Left ventricle myocardium superior (tissue), 1 donor: ENCODE results near the gene UBR3. TPM values are rescaled to one million over a fixed set of nuclear protein-coding genes. Genes with fewer than 3 reads are reported as not detected.
"Not testable (repeated sequence)": the region's sequence is repeated elsewhere in the genome, so short reads cannot be mapped to it uniquely, and the experiment has no call there.

Experiments
- ATAC-seq: fragments of 200-7000 bp; cut with Tn5 transposase; one replicate; pipeline ENCODE4 v1.9.1; 2020; ENCODE audit warnings: mild to moderate bottlenecking, moderate library complexity
- DNase-seq: peaks from one replicate; pipeline ENCODE4 v3.0.0-alpha.2; 2020
- intact Hi-C: fragments of 100-400 bp; cut with micrococcal nuclease; formaldehyde crosslinking; loops from one replicate; pipeline ENCODE4 v1.11.0; 2022
- total RNA-seq: library from RNA; stranded (reverse); fragmentation: NEBNext Ultra II Directional; extraction: Animal tissue kit (Norgen Biotek cat#: 25700); gene quantifications from one replicate; pipeline ENCODE4 v1.2.1, GENCODE V29; 2021
- donor health status: DM: no; HTN: yes; CAD: no; lungs with severe emphysema.

UBR3 gene
- total RNA-seq, 1 donor from 2014 or later: 127 TPM

DNA sequence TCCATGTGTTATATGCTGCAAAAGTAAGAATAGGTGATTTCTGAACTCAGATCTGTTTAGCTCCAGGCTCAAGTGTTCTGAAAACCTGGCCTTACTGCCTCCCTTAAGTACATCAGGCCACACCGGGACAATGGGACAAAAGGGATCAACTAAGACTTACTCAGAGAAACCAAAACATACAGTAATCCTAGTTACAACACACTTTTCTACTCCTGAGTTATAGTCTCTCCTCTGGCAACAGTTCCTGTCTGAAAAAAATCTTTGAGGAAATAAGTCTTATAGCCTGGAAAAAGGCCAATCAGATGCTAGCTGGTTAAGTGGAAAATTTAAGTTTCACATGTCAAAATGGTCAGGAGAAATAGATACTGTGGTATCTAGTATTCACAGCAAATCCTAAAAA is 8.1 kb upstream of the UBR3 start:
- intact Hi-C loops: no loop called here
- DNase-seq (no peak), ATAC-seq (no peak)

DNA sequence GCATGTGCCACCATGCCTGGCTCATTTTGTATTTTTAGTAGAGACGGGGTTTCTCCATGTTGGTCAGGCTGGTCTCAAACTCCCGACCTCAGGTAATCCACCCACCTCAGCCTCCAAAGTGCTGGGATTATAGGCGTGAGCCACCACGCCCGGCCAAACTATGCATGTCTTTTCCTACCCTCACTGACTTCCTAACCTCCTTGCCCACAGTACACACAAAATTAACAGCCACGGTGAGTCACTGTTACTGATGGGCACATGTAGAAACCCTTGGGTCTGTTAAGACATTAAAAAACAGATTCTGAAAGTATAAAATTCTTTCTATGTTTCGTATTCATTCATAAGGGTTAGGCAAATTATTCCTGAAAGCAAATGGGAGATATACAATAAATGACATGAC is 7.2 kb upstream of the UBR3 start:
- DNase-seq, ATAC-seq: not testable (repeated sequence)
- intact Hi-C loops: loop anchor here (10.0 kb wide), 2 partner anchors 55 to 105 kb away; no protein-coding TSS in a partner anchor

DNA sequence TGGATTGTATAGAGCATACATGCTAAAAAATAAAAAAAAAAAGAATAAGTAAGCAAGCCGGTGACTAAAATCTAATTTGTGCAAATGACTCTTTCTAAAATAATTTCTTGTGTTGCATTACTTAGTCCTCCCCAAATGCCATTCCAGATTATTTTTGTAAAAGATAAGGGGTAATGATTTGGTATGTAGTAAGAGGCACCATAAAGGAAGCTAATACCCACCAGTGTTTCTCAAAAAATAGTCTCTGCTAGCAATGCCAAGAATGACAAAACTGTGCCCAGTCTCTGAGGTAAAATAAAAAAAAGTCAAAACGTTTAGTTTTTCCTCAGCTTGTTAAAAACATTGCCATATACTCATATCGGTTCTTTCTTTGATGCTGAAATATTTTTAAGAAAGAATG is 5.2 kb upstream of the UBR3 start:
- DNase-seq (no peak), ATAC-seq (no peak)
- intact Hi-C loops: loop anchor here (10.0 kb wide), 2 partner anchors 53 to 103 kb away; no protein-coding TSS in a partner anchor

DNA sequence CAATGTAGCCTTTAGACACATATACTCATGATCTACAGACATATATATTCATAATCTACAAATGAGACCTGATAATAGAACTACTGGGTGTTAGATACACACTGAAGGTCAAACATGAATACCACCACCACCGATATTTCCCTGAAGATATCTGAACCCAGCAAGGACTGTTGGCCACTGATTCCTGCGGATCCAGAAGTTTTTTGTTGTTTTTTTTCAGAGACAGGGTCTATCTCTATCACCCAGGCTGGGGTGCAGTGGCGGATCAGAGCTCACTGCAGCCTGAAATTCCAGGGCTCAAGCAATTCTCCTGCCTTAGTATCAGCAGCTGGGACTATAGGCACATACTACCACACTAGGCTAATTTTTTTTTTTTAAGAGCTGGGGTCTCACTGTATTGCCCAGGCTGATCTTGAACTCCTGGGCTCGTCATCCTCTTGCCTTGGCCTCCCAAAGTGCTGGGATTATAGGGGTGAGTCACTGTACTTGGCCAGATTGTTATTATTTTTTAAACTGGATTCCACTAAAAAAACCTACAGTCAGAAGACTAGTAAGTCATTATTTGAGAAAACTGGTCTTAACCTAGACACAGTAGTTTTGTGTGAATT is 4.4 kb upstream of the UBR3 start:
- DNase-seq: no peak
- intact Hi-C loops: loop anchor here (10.0 kb wide), 2 partner anchors 52 to 102 kb away; no protein-coding TSS in a partner anchor
- no peak for ATAC-seq

DNA sequence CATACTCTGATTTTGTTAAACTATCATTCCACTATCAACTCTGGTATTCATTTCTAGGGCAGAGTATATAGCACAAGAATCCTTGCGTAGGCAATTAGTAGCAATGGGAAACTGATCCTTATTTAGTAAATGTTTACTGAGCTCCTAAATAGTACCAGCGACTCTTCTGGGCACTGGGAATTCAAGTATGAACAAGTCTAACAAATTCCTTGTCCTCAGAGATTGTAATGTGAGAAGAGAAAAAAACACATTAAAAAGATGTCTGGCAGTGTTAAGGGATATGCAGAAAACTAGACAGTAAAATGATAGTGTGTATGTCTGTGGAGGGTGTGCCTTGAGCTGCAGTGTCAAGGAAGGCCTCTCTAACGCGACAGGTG is 3.3 kb upstream of the UBR3 start:
- ATAC-seq (no peak), DNase-seq (no peak)
- intact Hi-C loops: loop anchor here (10.0 kb wide), 2 partner anchors 51 to 101 kb away; no protein-coding TSS in a partner anchor

DNA sequence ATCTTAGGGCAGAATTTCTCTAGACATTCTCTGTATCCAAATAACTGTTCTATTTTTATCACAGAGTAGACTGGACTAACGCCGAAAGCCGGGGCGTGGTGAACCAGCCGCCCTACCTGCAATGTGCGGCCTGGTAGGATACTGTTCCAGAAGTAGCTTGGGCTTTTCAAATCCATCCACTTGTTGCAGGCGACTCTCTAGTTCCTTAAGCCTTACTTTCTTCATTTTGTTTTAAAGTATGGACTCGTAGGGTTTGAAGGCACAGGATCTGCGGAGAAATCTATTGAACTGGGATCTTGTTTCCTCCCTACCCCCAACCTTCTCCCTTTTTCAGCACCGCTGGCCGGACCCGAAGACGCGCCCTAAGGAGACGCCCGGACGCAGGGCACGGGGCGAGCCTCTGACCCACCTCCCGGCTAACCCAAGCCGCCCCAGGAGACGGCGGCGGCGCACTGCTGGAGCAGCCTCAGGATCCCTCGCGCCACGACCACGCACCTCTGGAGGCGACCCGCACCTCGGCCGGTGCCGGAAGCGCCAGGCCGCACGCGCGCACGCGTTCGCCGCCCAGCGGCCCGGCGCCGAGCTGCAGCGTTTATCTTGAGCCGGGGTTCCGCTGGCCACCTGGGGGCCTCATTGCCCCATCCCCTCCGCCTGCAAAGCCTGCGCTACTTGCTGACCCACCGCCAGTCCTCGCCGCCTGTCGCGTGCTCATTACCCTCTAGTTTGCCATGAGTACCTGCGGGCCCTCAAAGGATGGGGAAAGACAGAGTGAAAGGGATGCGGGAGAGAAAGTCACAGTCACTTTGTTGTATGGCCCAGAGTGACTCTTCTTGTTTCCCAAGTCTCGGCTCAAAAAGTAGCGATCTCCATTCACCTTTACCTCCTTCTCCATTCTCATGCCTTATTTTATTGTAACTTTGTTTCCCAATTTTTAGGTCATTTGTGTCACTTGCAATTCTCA is 2.6 kb upstream of the UBR3 start, which contains the start of gene METTL5:
METTL5 (minus strand) TSS at position 533 of the 961 bp plus-strand sequence; CDS start at position 225, 308 bp downstream.
- ATAC-seq: peak; percentile 76
- peak; percentile 92 for DNase-seq
- intact Hi-C loops: loop anchor here (10.0 kb wide), 2 partner anchors 50 to 100 kb away; no protein-coding TSS in a partner anchor

DNA sequence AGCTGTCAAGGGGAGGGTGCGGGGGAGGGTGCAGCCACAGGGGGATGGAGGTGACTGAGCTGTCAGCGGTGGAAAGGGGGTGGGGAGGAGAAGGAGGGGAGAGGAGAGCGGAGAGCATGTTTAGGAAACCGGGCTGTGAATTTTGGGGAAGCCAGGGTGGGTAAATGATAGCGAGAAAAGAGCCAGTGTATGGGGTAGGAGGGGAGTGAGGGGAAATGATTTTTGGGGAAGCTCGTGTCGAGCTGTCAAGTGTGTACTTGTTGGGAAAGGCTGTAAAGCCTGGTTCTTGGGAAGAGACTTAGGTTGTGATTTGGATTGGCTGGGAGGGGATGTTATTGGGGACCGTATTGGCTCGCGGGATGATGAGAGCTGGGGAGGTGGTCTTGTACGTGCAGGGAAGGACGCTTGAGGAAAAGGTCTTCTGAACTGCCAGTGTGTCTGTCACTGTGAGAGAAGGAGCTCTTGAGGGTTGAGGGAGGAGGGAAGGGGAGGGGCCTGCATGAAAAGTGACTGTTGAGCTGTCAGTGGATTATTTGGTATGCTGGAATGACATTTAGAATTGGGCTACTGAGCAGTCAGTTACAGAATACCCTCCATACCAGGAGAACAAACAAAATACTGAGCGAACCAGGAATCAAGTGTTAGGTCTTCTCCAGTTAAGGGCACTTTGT is 1.0 kb downstream of the UBR3 start:
- DNase-seq: no peak
- peak; percentile 71 for ATAC-seq
- intact Hi-C loops: loop anchor here (10.0 kb wide), 2 partner anchors 47 to 97 kb away; no protein-coding TSS in a partner anchor

DNA sequence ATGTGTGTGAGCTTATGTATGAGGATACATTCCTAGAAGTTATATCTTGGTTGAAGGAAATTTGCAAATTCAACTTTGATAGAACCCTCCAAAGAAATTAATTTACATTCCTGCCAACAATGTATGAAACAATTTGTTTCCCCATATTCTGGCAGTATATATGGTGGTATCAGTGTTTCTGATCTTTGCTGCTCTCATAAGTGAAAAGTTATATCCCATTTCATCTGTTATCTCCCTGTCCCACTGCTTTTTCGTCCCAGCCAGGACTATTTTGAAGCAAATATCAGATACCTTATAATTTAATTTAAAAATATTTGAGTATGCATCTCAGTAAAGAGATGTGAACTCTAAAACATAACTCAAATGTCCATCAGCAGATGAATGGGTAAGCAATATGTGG is 7.1 kb downstream of the UBR3 start:
- intact Hi-C loops: no loop called here
- DNase-seq (no peak), ATAC-seq (no peak)

DNA sequence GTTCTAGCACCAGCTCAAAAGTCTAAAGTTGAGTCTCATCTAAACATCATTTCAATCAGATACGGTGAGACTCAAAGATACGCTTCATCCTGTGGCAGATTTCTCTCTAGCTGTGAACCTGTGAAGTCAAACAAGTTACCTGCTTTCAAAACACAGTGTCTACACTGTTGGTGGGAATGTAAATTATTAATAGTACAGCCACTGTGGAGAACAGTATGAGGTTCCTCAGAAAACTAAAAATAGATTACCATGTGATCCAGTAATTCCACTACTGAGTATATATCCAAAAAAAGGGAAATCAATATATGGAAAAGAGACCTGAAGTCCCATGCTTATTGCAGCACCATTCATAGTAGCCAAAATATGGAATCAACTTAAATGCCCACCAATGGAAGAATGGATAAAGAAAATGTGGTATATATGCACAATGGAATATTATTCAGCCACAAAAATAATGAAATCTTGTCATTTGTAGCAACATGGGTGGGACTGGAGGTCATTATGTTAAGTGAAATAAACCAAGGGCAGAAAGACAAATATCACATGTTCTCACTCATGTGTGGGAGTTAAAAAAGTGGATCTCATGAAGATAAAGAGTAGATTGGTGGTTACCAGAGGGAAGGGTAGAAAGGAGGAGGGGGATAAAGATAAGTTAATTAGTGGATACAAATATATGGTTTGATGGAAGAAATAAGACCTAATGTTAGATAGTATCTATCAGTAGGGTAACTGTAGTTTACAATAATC is 11.7 kb downstream of the UBR3 start:
- intact Hi-C loops: no loop called here
- no peak for DNase-seq
- peak; percentile 83 for ATAC-seq

DNA sequence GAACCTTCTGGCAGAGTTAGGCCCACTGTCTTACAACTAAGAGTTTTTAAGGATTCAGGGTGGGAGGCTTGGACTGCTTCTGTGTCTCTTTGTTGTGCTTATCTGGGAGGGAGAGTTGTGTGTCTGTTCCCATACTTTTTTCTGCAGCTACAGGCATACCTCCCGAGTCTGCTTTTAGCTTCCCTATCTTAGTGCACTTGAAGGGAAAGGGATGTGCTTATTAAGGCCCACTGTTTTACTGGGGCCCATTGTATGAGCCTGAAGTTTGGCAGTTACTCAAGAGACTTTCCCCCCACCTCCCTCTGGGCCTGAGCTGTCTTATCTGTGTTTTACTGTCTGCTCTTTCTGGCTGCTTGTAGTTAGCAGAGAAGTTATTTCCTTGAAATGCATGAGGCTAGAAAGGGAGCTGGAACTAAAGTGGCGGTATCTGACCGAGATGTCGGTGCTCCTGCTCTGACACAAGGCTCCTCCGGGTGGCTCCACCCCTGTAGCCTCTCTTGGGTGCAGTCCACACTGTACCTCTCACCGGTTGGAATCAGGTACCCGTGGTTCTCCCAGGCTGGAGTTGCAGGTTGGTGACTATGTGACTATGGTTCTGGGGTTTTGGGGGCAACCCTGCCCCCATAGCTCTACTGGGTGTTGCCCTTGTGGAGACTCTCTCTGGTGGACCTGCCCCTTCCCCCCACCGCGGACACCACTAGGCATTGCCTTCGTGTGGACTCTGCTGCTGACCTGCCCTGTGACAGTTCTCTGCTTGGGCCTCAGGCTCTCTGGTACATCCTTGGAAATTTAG is 12.9 kb downstream of the UBR3 start:
- intact Hi-C loops: no loop called here
- DNase-seq (no peak), ATAC-seq (peak; percentile 71)

DNA sequence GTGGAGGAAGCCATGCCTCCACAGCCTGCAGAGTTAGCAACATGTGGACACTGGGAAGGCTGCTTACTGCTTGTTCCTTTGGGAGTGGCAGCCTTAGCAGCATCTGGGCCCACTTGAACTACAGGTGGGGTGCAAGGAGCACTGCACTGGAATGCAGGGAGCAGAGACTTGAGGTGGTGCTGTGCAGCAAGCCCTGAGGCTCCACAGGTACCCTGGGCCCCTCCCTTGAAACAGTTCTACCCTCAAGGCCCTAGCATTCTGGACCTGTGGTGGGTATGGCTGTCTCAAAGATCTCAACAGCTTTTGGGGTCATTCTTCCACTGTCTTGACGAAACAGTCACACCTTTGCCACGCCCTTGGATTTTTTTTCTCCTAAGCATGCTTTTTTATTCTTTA is 13.5 kb downstream of the UBR3 start:
- peak; percentile 29 for ATAC-seq
- DNase-seq: no peak
- intact Hi-C loops: no loop called here

DNA sequence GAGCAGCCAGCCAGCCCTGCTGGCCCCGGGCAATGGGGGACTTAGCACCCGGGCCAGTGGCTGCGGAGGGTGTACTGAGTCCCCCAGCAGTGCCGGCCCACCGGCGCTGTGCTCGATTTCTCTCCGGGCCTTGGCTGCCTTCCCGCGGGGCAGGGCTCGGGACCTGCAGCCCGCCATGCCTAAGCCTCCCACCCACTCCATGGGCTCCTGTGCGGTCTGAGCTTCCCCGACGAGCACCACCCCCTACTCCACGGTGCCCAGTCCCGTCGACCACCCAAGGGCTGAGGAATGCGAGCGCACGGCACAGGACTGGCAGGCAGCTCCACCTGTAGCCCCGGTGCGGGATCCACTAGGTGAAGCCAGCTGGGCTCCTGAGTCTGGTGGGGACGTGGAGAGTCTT is 14.4 kb downstream of the UBR3 start:
- ATAC-seq, DNase-seq, intact Hi-C loops: not testable (repeated sequence)

DNA sequence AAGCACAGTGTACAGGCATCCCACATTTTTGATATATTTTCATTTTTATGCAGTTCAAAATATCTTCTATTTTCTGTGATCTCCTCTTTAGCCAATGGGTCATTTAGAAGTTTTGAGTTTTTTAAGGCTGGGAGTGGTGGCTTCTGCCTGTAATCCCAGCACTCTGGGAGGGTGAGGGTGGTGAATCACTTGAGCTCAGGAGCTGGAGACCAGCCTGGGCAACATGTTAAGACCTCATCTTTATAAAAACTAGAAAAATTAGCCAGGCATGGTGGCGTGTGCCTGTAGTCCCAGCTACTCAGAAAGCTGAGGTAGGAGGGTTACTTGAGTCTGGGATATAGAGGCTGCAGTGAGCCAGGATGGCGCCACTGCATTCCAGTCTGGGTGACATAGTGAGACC is 17.8 kb downstream of the UBR3 start:
- intact Hi-C loops: no loop called here
- ATAC-seq (no peak), DNase-seq (no peak)

DNA sequence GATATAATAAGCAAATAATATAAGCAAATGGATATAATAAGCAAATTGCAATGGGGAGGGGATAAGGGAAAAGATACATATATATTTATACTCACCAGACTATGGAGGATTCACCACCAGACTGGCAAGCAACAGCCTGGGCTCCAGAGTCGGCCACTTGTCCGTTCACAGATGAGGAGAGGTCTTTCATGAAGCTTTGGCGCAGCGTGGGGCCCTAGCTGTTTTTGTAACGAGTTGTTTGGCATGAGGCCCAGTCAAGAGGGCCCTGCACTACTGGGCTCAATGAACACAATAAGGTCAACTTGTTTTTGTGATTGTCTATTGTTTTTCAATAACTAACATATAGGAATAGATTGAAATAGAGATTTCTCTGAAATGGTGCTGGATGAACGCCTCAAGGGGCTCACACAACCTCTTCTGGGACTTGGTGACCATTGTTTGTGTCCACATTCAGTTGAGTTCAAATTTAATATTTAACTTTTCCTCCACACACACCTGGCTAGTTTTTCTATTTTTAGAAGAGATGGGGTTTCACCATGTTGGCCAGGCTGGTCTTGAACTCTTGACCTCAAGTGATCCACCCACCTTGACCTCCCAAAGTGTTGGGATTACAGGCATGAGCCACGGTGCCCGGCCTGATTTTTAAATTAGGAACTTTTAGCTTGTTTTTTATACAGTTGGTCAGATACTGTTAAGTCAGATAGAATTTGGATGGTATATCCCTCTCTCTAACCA is 21.9 kb downstream of the UBR3 start:
- peak; percentile 68 for ATAC-seq
- peak; percentile 41 for DNase-seq

DNA sequence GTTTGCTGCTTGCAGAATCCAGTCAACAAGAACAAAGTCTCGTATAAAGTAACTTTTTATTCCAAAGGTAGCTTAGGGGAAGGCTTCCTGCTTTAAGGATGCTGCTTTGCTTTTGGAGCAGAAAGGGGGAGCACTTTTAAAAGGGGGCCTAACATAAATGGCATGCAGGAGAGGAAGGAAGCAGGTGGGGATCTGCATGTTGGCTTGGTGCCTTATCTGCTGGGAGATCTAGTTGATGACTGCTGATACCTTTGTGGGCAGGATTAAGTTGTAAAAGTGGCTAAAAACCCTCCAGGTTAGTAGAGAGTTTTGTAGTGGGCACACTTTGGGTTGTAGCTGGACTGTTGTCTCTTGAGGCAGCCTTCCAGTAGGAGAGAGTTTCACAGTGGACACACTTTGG is 22.5 kb downstream of the UBR3 start:
- intact Hi-C loops: no loop called here
- DNase-seq (no peak), ATAC-seq (no peak)

More for the DNA sequence above, 21.9 kb downstream of the UBR3 start:
- intact Hi-C loops: not testable (repeated sequence)

DNA sequence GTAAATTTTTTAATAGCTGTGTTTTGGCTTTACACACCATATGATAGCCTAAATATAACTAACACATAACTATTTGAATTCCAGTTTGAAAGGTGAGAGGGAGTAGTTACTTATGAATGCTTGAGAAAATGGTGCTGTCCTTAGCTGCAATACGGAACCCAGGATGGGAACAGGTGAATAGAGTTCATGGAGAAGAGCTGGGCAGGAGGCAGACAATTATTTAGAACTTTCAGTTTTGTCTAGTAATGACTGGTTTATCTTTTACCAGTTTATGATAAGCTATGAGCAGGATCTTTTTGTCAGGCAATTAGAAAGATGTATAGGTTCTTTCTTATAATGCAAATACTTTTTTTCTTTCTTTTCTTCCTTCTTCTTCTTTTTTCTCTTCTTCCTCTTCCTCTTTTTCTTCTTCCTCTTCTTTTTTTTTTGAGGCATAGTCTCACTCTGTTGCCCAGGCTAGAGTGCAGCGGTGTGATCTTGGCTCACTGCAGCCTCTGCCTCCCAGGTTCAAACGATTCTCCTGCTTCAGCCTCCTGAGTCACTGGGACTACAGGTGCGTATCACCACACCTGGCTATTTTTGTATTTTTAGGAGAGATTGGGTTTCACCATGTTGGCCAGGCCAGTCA is 25.9 kb downstream of the UBR3 start:
- no peak for DNase-seq
- intact Hi-C loops: no loop called here
- ATAC-seq: no peak
